ENCODE results near the gene MEIOB.

MEIOB gene

GRCh38 chr16:1861730-1862129, 10.2 kb downstream of the MEIOB start:
- Histone ChIP-seq H3K36me3 (ENCODE audit: control insufficient read depth in 2 of 2, insufficient read depth in 2 of 2, low read length in 2 of 2) (no peaks in the 10 kb centered on the region), H3K27me3 (ENCODE audit: control insufficient read depth in 2 of 2, insufficient read depth in 2 of 2, low read length in 2 of 2) (peaks cover 9 to 14% of the 10 kb centered on the region in 2 donors), H3K4me1 (ENCODE audit: control insufficient read depth in 2 of 2, insufficient read depth in 2 of 2, low read length in 2 of 2) (peaks cover 0 to 6% of the 10 kb centered on the region in 2 donors), H3K4me3 (ENCODE audit: low read length in 2 of 2) (no peak overlapping the region), H3K9me3 (ENCODE audit: control insufficient read depth in 2 of 2, low read length in 2 of 2) (no peaks in the 10 kb centered on the region), H3K9ac (ENCODE audit: low read depth in 1 of 2, low read length in 2 of 2) (no peak overlapping the region), H3K27ac (ENCODE audit: low read depth in 2 of 2, low read length in 2 of 2) (no peak overlapping the region)

- Histone ChIP-seq H3K4me1 (ENCODE audit: control insufficient read depth in 2 of 2, insufficient read depth in 2 of 2, low read length in 2 of 2) (peaks cover 0 to 6% of the 10 kb centered on the region in 2 donors), H3K27ac (ENCODE audit: low read depth in 2 of 2, low read length in 2 of 2) (no peak overlapping the region), H3K27me3 (ENCODE audit: control insufficient read depth in 2 of 2, insufficient read depth in 2 of 2, low read length in 2 of 2) (peaks cover 9 to 14% of the 10 kb centered on the region in 2 donors), H3K4me3 (ENCODE audit: low read length in 2 of 2) (no peak overlapping the region), H3K9me3 (ENCODE audit: control insufficient read depth in 2 of 2, low read length in 2 of 2) (no peaks in the 10 kb centered on the region), H3K36me3 (ENCODE audit: control insufficient read depth in 2 of 2, insufficient read depth in 2 of 2, low read length in 2 of 2) (no peaks in the 10 kb centered on the region), H3K9ac (ENCODE audit: low read depth in 1 of 2, low read length in 2 of 2) (no peak overlapping the region)
Measured at GRCh38 chr16:1859650-1860049, 12.3 kb downstream of the MEIOB start.

- H3K4me1 ChIP-seq (ENCODE audit: control insufficient read depth in 2 of 2, insufficient read depth in 2 of 2, low read length in 2 of 2) = peaks cover 0 to 3% of the 10 kb centered on the region in 2 donors
- no peak overlapping the region for H3K4me3 ChIP-seq (ENCODE audit: low read length in 2 of 2)
- H3K9me3 ChIP-seq (ENCODE audit: control insufficient read depth in 2 of 2, low read length in 2 of 2) = no peaks in the 10 kb centered on the region
- H3K9ac ChIP-seq (ENCODE audit: low read depth in 1 of 2, low read length in 2 of 2) = no peak overlapping the region
- no peaks in the 10 kb centered on the region for H3K36me3 ChIP-seq (ENCODE audit: control insufficient read depth in 2 of 2, insufficient read depth in 2 of 2, low read length in 2 of 2)
- H3K27me3 ChIP-seq (ENCODE audit: control insufficient read depth in 2 of 2, insufficient read depth in 2 of 2, low read length in 2 of 2) = peaks cover 7 to 14% of the 10 kb centered on the region in 2 donors
- H3K27ac ChIP-seq (ENCODE audit: low read depth in 2 of 2, low read length in 2 of 2) = no peak overlapping the region
Measured at GRCh38 chr16:1858189-1858865, 13.6 kb downstream of the MEIOB start.

DNA sequence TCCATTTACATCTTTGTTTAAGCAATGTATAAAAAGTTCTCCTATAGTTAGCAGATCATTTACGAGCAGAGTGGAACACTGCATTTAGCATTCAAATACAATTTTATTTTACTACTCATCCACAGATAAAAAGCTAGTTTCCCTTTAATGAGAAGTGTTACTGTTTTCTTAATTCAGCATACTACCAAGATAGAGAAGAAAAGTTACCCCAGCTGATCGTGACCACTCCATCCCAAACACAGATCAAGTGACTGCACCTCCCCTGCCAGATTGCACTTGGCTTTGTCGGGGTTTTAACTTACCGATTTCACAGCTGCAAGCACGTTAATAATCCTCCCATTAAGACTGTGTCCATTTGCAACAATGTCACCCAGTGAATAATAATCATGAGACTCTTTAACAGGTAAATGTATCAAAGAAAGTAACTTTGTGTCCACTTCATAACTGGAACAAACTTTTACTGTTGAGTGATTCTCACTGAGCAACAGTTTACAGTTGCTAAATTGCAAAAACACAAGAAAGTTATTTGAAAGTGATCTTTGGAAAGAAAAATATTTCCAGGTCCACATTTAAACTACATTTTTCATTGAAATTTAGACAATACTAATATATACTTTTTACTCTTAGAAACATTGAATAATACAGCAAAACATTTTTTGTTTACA, 14.4 kb downstream of the MEIOB start:
- H3K4me1 ChIP-seq (ENCODE audit: control insufficient read depth in 2 of 2, insufficient read depth in 2 of 2, low read length in 2 of 2) = peaks cover 0 to 3% of the 10 kb centered on the region in 2 donors
- no peak overlapping the region for H3K4me3 ChIP-seq (ENCODE audit: low read length in 2 of 2)
- no peaks in the 10 kb centered on the region for H3K36me3 ChIP-seq (ENCODE audit: control insufficient read depth in 2 of 2, insufficient read depth in 2 of 2, low read length in 2 of 2)
- H3K27ac ChIP-seq (ENCODE audit: low read depth in 2 of 2, low read length in 2 of 2) = no peak overlapping the region
- H3K9me3 ChIP-seq (ENCODE audit: control insufficient read depth in 2 of 2, low read length in 2 of 2) = no peaks in the 10 kb centered on the region
- H3K9ac ChIP-seq (ENCODE audit: low read depth in 1 of 2, low read length in 2 of 2) = no peak overlapping the region
- H3K27me3 ChIP-seq (ENCODE audit: control insufficient read depth in 2 of 2, insufficient read depth in 2 of 2, low read length in 2 of 2) = peaks cover 7 to 14% of the 10 kb centered on the region in 2 donors

- no peak overlapping the region for H3K27ac ChIP-seq (ENCODE audit: low read depth in 2 of 2, low read length in 2 of 2)
- H3K27me3 ChIP-seq (ENCODE audit: control insufficient read depth in 2 of 2, insufficient read depth in 2 of 2, low read length in 2 of 2) = no peaks in the 10 kb centered on the region
- no peak overlapping the region for H3K4me3 ChIP-seq (ENCODE audit: low read length in 2 of 2)
- no peaks in the 10 kb centered on the region for H3K9me3 ChIP-seq (ENCODE audit: control insufficient read depth in 2 of 2, low read length in 2 of 2)
- no peaks in the 10 kb centered on the region for H3K36me3 ChIP-seq (ENCODE audit: control insufficient read depth in 2 of 2, insufficient read depth in 2 of 2, low read length in 2 of 2)
- no peaks in the 10 kb centered on the region for H3K4me1 ChIP-seq (ENCODE audit: control insufficient read depth in 2 of 2, insufficient read depth in 2 of 2, low read length in 2 of 2)
- H3K9ac ChIP-seq (ENCODE audit: low read depth in 1 of 2, low read length in 2 of 2) = no peak overlapping the region
Measured at GRCh38 chr16:1851793-1852192, 20.2 kb downstream of the MEIOB start.

- no peaks in the 10 kb centered on the region for H3K27me3 ChIP-seq (ENCODE audit: control insufficient read depth in 2 of 2, insufficient read depth in 2 of 2, low read length in 2 of 2)
Measured at GRCh38 chr16:1850981-1851380, 21.0 kb downstream of the MEIOB start.

GRCh38 chr16:1846416-1846815, 25.5 kb downstream of the MEIOB start:
- H3K4me3 ChIP-seq (ENCODE audit: low read length in 2 of 2) = no peak overlapping the region
- no peak overlapping the region for H3K9ac ChIP-seq (ENCODE audit: low read depth in 1 of 2, low read length in 2 of 2)
- no peaks in the 10 kb centered on the region for H3K9me3 ChIP-seq (ENCODE audit: control insufficient read depth in 2 of 2, low read length in 2 of 2)
- no peaks in the 10 kb centered on the region for H3K36me3 ChIP-seq (ENCODE audit: control insufficient read depth in 2 of 2, insufficient read depth in 2 of 2, low read length in 2 of 2)
- H3K4me1 ChIP-seq (ENCODE audit: control insufficient read depth in 2 of 2, insufficient read depth in 2 of 2, low read length in 2 of 2) = no peaks in the 10 kb centered on the region
- H3K27ac ChIP-seq (ENCODE audit: low read depth in 2 of 2, low read length in 2 of 2) = no peak overlapping the region
- H3K27me3 ChIP-seq (ENCODE audit: control insufficient read depth in 2 of 2, insufficient read depth in 2 of 2, low read length in 2 of 2) = no peaks in the 10 kb centered on the region

More at GRCh38 chr16:1850981-1851380, 21.0 kb downstream of the MEIOB start:
- Histone ChIP-seq H3K4me3 (ENCODE audit: low read length in 2 of 2) (no peak overlapping the region), H3K4me1 (ENCODE audit: control insufficient read depth in 2 of 2, insufficient read depth in 2 of 2, low read length in 2 of 2) (no peaks in the 10 kb centered on the region), H3K27ac (ENCODE audit: low read depth in 2 of 2, low read length in 2 of 2) (no peak overlapping the region), H3K36me3 (ENCODE audit: control insufficient read depth in 2 of 2, insufficient read depth in 2 of 2, low read length in 2 of 2) (no peaks in the 10 kb centered on the region), H3K9ac (ENCODE audit: low read depth in 1 of 2, low read length in 2 of 2) (no peak overlapping the region), H3K9me3 (ENCODE audit: control insufficient read depth in 2 of 2, low read length in 2 of 2) (no peaks in the 10 kb centered on the region)

- Histone ChIP-seq H3K9ac (ENCODE audit: low read depth in 1 of 2, low read length in 2 of 2) (no peak overlapping the region), H3K4me1 (ENCODE audit: control insufficient read depth in 2 of 2, insufficient read depth in 2 of 2, low read length in 2 of 2) (no peaks in the 10 kb centered on the region), H3K27ac (ENCODE audit: low read depth in 2 of 2, low read length in 2 of 2) (no peak overlapping the region), H3K4me3 (ENCODE audit: low read length in 2 of 2) (no peak overlapping the region), H3K27me3 (ENCODE audit: control insufficient read depth in 2 of 2, insufficient read depth in 2 of 2, low read length in 2 of 2) (no peaks in the 10 kb centered on the region), H3K36me3 (ENCODE audit: control insufficient read depth in 2 of 2, insufficient read depth in 2 of 2, low read length in 2 of 2) (no peaks in the 10 kb centered on the region), H3K9me3 (ENCODE audit: control insufficient read depth in 2 of 2, low read length in 2 of 2) (no peaks in the 10 kb centered on the region)
Measured at GRCh38 chr16:1845985-1846384, 26.0 kb downstream of the MEIOB start.

- Histone ChIP-seq H3K9ac (ENCODE audit: low read depth in 1 of 2, low read length in 2 of 2) (no peak overlapping the region), H3K27ac (ENCODE audit: low read depth in 2 of 2, low read length in 2 of 2) (no peak overlapping the region), H3K9me3 (ENCODE audit: control insufficient read depth in 2 of 2, low read length in 2 of 2) (no peaks in the 10 kb centered on the region), H3K4me3 (ENCODE audit: low read length in 2 of 2) (no peak overlapping the region), H3K4me1 (ENCODE audit: control insufficient read depth in 2 of 2, insufficient read depth in 2 of 2, low read length in 2 of 2) (no peaks in the 10 kb centered on the region), H3K27me3 (ENCODE audit: control insufficient read depth in 2 of 2, insufficient read depth in 2 of 2, low read length in 2 of 2) (no peaks in the 10 kb centered on the region), H3K36me3 (ENCODE audit: control insufficient read depth in 2 of 2, insufficient read depth in 2 of 2, low read length in 2 of 2) (no peaks in the 10 kb centered on the region)
Measured at GRCh38 chr16:1839554-1839953, 32.4 kb downstream of the MEIOB start.

GRCh38 chr16:1834096-1834495, 37.9 kb downstream of the MEIOB start:
- Histone ChIP-seq H3K36me3 (ENCODE audit: control insufficient read depth in 2 of 2, insufficient read depth in 2 of 2, low read length in 2 of 2) (peaks cover 0 to 9% of the 10 kb centered on the region in 2 donors), H3K4me1 (ENCODE audit: control insufficient read depth in 2 of 2, insufficient read depth in 2 of 2, low read length in 2 of 2) (peaks cover 9 to 13% of the 10 kb centered on the region in 2 donors), H3K9ac (ENCODE audit: low read depth in 1 of 2, low read length in 2 of 2) (no peak overlapping the region), H3K27ac (ENCODE audit: low read depth in 2 of 2, low read length in 2 of 2) (no peak overlapping the region), H3K4me3 (ENCODE audit: low read length in 2 of 2) (no peak overlapping the region), H3K27me3 (ENCODE audit: control insufficient read depth in 2 of 2, insufficient read depth in 2 of 2, low read length in 2 of 2) (no peaks in the 10 kb centered on the region), H3K9me3 (ENCODE audit: control insufficient read depth in 2 of 2, low read length in 2 of 2) (no peaks in the 10 kb centered on the region)

Data from mucosa of rectum (tissue), 2 donors.